22Rv1 (cell line): ENCODE results near the gene PCCA.

Source experiments
- ZFX ChIP-seq: fragments of 450-650 bp; IDR thresholded peaks from 2 replicates; pipeline ENCODE4 v1.6.1; 2017; ENCODE audit warnings: antibody characterized with exemption, borderline replicate concordance
- TF ChIP-seq, protein P1 (sequence below): fragments of 450-650 bp; IDR thresholded peaks from 2 replicates; pipeline ENCODE4 v1.5.1; 2017; ENCODE audit warnings: mild to moderate bottlenecking

DNA sequence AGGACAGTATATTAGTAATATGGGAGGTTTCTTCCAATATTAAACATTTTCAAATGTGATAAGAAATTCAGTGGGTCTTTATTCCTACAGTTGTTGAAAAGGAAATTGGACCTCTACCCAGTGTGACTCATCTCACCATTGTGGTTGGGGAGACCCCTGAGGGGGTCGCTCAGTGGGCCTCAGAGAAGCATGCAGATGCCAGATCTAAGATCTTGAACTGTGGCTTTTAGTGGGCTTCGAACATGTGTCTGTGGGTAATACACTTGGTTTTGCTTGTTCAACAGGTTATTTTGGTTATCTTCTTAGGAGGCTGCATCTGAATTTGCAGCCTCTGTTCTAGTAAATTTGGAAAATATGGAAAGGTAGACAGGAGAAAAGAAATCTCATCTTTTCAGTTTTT, 132.3 kb downstream of the PCCA start:
- TF ChIP-seq, protein P1, sequence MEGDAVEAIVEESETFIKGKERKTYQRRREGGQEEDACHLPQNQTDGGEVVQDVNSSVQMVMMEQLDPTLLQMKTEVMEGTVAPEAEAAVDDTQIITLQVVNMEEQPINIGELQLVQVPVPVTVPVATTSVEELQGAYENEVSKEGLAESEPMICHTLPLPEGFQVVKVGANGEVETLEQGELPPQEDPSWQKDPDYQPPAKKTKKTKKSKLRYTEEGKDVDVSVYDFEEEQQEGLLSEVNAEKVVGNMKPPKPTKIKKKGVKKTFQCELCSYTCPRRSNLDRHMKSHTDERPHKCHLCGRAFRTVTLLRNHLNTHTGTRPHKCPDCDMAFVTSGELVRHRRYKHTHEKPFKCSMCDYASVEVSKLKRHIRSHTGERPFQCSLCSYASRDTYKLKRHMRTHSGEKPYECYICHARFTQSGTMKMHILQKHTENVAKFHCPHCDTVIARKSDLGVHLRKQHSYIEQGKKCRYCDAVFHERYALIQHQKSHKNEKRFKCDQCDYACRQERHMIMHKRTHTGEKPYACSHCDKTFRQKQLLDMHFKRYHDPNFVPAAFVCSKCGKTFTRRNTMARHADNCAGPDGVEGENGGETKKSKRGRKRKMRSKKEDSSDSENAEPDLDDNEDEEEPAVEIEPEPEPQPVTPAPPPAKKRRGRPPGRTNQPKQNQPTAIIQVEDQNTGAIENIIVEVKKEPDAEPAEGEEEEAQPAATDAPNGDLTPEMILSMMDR: no peak
- no peak for TF ChIP-seq ZFX
